ENCODE data around the gene FOXP4. TPM values are rescaled to one million over a fixed set of nuclear protein-coding genes. Genes with fewer than 3 reads are reported as not detected.

FOXP4 gene
- polyA plus RNA-seq, 1 experiment: 4.0 TPM

DNA sequence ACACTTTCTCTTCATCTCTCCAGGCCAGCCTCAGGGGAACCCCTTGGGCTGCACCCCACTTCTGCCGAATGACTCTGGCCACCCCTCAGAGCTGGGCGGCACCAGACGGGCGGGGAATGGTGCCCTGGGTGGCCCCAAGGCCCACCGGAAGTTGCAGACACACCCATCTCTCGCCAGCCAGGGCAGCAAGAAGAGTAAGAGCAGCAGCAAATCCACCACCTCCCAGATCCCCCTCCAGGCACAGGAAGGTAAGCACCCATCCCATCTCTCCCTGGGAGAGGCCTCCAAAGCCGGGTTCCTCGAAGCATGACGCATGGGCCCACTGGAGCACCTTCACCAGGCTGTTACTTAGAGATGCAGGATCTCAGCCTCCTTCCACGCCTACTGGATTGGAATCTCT lies 103.4 kb downstream of the FOXP4 start:
- ChIA-PET CTCF (no interaction called here), POLR2A (no interaction called here)
- H3K36me3 ChIP-seq (ENCODE audit: control insufficient read depth, insufficient read depth, low read length): no peaks in the 10 kb centered on the region
- TF ChIP-seq, protein P1, sequence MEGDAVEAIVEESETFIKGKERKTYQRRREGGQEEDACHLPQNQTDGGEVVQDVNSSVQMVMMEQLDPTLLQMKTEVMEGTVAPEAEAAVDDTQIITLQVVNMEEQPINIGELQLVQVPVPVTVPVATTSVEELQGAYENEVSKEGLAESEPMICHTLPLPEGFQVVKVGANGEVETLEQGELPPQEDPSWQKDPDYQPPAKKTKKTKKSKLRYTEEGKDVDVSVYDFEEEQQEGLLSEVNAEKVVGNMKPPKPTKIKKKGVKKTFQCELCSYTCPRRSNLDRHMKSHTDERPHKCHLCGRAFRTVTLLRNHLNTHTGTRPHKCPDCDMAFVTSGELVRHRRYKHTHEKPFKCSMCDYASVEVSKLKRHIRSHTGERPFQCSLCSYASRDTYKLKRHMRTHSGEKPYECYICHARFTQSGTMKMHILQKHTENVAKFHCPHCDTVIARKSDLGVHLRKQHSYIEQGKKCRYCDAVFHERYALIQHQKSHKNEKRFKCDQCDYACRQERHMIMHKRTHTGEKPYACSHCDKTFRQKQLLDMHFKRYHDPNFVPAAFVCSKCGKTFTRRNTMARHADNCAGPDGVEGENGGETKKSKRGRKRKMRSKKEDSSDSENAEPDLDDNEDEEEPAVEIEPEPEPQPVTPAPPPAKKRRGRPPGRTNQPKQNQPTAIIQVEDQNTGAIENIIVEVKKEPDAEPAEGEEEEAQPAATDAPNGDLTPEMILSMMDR (IDR thresholded peaks at IDR 0.05; ENCODE audit: insufficient read depth, low read depth, low read length): no peak
- peaks cover 6% of the 10 kb centered on the region for H3K27me3 ChIP-seq (ENCODE audit: control insufficient read depth, insufficient read depth, low read length)
- DNase-seq (ENCODE audit: low read depth): no peak
- no peak overlapping the region for H3K4me3 ChIP-seq (ENCODE audit: low read depth, low read length)

DNA sequence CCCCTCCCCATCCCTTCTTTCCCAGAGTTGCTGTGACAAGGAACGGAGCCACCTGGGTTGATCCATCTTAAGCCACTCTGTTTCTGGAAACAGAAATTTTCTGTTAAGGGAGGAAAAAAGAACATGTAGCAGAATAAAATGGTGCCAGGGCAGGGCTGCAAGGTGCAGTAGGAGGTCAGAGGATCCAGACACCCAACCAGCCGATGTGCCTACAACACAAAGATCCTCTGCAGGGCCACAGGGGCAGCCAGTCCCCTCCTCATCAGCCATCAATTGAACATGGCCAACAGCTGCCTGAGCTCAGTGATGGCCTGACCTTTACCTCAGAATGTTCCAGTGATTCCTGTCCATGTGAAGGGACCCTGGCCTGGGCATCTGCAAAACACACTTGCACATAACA lies 103.9 kb downstream of the FOXP4 start:
- Histone ChIP-seq H3K4me3 (ENCODE audit: low read depth, low read length) (no peak overlapping the region), H3K27me3 (ENCODE audit: control insufficient read depth, insufficient read depth, low read length) (peaks cover 9% of the 10 kb centered on the region), H3K36me3 (ENCODE audit: control insufficient read depth, insufficient read depth, low read length) (no peaks in the 10 kb centered on the region)
- ChIA-PET POLR2A (no interaction called here), CTCF (no interaction called here)
- DNase-seq (ENCODE audit: low read depth): no peak
- TF ChIP-seq, protein P1 (IDR thresholded peaks at IDR 0.05; ENCODE audit: insufficient read depth, low read depth, low read length): no peak

DNA sequence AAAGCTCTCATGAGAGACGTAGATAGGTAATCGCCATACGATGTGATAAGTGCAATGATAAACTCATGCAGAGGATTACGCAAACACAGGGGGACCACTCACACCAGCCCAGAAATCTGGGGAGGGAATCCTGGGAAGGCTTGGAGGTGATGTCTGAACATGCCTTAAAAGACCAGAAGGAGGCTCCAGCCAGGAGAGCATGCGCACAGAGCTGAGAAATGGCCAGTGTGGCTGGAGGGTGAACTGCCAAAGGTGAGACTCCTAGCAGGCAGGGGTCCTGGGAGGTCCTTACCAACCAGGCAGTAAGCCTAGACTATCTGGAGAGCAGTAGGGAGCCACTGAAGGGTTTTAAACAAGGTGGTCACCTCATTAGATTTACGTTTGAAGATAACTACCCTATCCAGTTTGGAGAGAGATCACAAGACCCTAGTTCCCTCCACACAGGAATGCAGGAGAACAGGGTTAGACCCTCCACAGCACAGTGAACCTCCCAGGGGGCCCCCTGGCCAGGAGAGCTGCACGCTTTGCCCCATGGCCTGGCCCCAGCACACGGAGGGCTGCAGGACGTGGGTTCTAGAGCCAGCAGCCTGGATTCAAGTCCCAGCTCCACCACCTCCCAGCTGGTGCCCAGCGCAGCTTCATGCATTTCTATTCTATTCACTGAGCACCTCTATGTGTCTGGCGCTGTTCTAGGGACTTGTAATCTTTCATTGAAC lies 105.2 kb downstream of the FOXP4 start:
- peaks cover 11% of the 10 kb centered on the region for H3K27me3 ChIP-seq (ENCODE audit: control insufficient read depth, insufficient read depth, low read length)
- no peak overlapping the region for H3K4me3 ChIP-seq (ENCODE audit: low read depth, low read length)
- TF ChIP-seq, protein P1 (IDR thresholded peaks at IDR 0.05; ENCODE audit: insufficient read depth, low read depth, low read length): no peak
- H3K36me3 ChIP-seq (ENCODE audit: control insufficient read depth, insufficient read depth, low read length): no peaks in the 10 kb centered on the region
- CTCF ChIA-PET: interaction anchor here (1.3 kb wide), 1 partner anchor 29 kb away, joined by 3 read pairs; no protein-coding TSS in a partner anchor
- no peak for DNase-seq (ENCODE audit: low read depth)
- POLR2A ChIA-PET: no interaction called here

Small RNAs within 50 kb of the gene (small RNA-seq; reads per million reads assigned to genes)
- gene MIR4641 (ENCODE audit: insufficient read length, low read depth, low replicate concordance): not detected

Other genes with a start within 250 kb of the FOXP4 start
- gene NCR2, start 210.8 kb upstream of the FOXP4 start, polyA plus RNA-seq (2011; rRNA removed): not detected in 2 replicates
- gene MDFI, start 92.1 kb downstream of the FOXP4 start, polyA plus RNA-seq (2011; rRNA removed): not detected in 2 replicates
- gene TFEB, start 189.2 kb downstream of the FOXP4 start, polyA plus RNA-seq (2011; rRNA removed): 13.2 and 21.9 TPM in 2 replicates
- not detected in 2 replicates for gene PGC, start 201.0 kb downstream of the FOXP4 start, polyA plus RNA-seq (2011; rRNA removed)
- gene FRS3, start 233.5 kb downstream of the FOXP4 start, polyA plus RNA-seq (2011; rRNA removed): 2.1 and 3.3 TPM in 2 replicates
- 0.31 TPM in 1 of 2 replicates, not detected in the other for gene PRICKLE4, start 234.4 kb downstream of the FOXP4 start, polyA plus RNA-seq (2011; rRNA removed)
- 157 and 199 TPM in 2 replicates for gene TOMM6, start 241.3 kb downstream of the FOXP4 start, polyA plus RNA-seq (2011; rRNA removed)